ENCODE measurements around the gene DUSP8. TPM values are rescaled to one million over a fixed set of nuclear protein-coding genes. Genes with fewer than 3 reads are reported as not detected.

Gene DUSP8
- total RNA-seq, 1 experiment from 2014 or later = 7.7 TPM

DNA sequence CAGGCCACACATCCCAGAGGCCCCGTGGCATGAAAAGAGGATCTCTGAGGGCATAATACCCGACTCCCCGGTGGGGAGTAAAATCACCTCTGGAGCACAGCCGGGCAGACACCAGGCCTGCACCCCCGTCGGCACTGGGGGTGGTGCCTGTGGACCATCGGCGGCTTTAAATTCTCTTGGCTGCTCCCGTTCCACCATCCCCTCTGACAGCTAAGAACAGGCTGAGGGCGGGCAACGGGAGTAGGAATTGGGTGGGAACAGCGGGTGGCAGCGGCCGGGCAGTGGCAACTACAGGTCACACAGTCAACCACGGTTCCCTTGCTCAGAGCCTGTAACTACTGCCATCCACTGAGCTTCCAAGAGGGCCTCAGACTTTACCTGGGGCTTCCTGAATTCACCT, 45.3 kb downstream of the DUSP8 start:
- H3K36me3 Mint-ChIP-seq (ENCODE audit: insufficient read depth, unreplicated experiment) = no peaks in the 10 kb centered on the region
- no peak overlapping the region for H3K4me3 ChIP-seq (ENCODE audit: low read depth, low read length)
- H3K9me3 Mint-ChIP-seq (ENCODE audit: unreplicated experiment) = no peaks in the 10 kb centered on the region
- DNase-seq = no peak
- no peaks in the 10 kb centered on the region; the same call in 1 of the 2 replicates for H3K36me3 ChIP-seq (ENCODE audit: control insufficient read depth, insufficient read depth, low read length)
- intact Hi-C loops (cut with micrococcal nuclease; ENCODE audit: unreplicated experiment) = no loop called here
- peaks cover 9% of the 10 kb centered on the region for H3K4me1 ChIP-seq
- H3K27me3 ChIP-seq (replicated peaks; ENCODE audit: control insufficient read depth, insufficient read depth, low read length) = no peaks in the 10 kb centered on the region
- BruUV-seq (replicated peaks) = no TSS peak
- H3K4me1 Mint-ChIP-seq (ENCODE audit: low read depth, unreplicated experiment) = no peaks in the 10 kb centered on the region
- no peak overlapping the region for H3K27ac Mint-ChIP-seq (ENCODE audit: unreplicated experiment)
- ChIA-PET POLR2A (no interaction called here), CTCF (no interaction called here)
- no peaks in the 10 kb centered on the region for H3K27me3 Mint-ChIP-seq (ENCODE audit: insufficient read depth, unreplicated experiment)
- H3K9me3 ChIP-seq = no peaks in the 10 kb centered on the region
- TF ChIP-seq CTCF (IDR thresholded peaks at IDR 0.05; ENCODE audit: insufficient read depth in 1 of 2, low read depth in 1 of 2, low read length in 1 of 2, severe bottlenecking in 1 of 2, unreplicated experiment in 1 of 2) = no peak
- no peak overlapping the region for H3K4me3 Mint-ChIP-seq (ENCODE audit: unreplicated experiment)

GRCh38 chr11:1523779-1524178, 48.3 kb downstream of the DUSP8 start:
- Mint-ChIP-seq H3K27ac (ENCODE audit: unreplicated experiment) (no peak overlapping the region), H3K4me3 (ENCODE audit: unreplicated experiment) (no peak overlapping the region), H3K4me1 (ENCODE audit: low read depth, unreplicated experiment) (no peaks in the 10 kb centered on the region), H3K36me3 (ENCODE audit: insufficient read depth, unreplicated experiment) (peaks cover 5% of the 10 kb centered on the region), H3K27me3 (ENCODE audit: insufficient read depth, unreplicated experiment) (no peaks in the 10 kb centered on the region), H3K9me3 (ENCODE audit: unreplicated experiment) (no peaks in the 10 kb centered on the region)
- no peaks in the 10 kb centered on the region for H3K9me3 ChIP-seq
- no TSS peak for BruUV-seq (replicated peaks)
- intact Hi-C loops (cut with micrococcal nuclease; ENCODE audit: unreplicated experiment) = no loop called here
- POLR2A ChIA-PET = no interaction called here
- H3K27me3 ChIP-seq (replicated peaks; ENCODE audit: control insufficient read depth, insufficient read depth, low read length) = no peaks in the 10 kb centered on the region
- H3K4me3 ChIP-seq (ENCODE audit: low read depth, low read length) = no peak overlapping the region
- no peak for DNase-seq
- peaks cover 9% of the 10 kb centered on the region for H3K4me1 ChIP-seq
- no peaks in the 10 kb centered on the region for H3K36me3 ChIP-seq (ENCODE audit: control insufficient read depth, insufficient read depth, low read length)
- CTCF ChIA-PET = interaction anchor here (0.6 kb wide), 1 partner anchor 275 kb away, joined by 3 read pairs; no protein-coding TSS in a partner anchor
- no peak for TF ChIP-seq CTCF (IDR thresholded peaks at IDR 0.05; ENCODE audit: insufficient read depth in 1 of 2, low read depth in 1 of 2, low read length in 1 of 2, severe bottlenecking in 1 of 2, unreplicated experiment in 1 of 2)

DNA sequence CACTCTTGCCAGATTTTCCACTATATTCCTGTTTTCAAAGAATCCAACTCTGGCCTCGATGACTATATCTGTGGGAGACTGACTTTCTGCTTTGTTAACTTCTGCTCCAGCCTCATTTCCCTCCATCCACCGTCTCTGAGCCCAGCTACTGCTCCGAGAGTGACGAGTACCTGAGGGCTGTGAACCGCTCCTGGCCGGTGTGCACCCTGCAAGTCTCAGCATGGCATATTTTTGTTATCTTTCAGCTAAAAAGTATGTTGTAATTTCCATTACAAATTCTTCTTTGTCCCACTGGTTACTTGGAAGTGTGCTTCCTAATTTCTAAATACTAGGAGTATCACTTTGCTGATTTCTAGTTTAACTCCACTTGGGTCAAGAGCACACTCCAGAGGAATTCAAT, 49.0 kb downstream of the DUSP8 start:
- POLR2A ChIA-PET = no interaction called here
- peaks cover 5% of the 10 kb centered on the region for H3K36me3 Mint-ChIP-seq (ENCODE audit: insufficient read depth, unreplicated experiment)
- Histone ChIP-seq H3K4me3 (ENCODE audit: low read depth, low read length) (no peak overlapping the region), H3K9me3 (no peaks in the 10 kb centered on the region), H3K36me3 (ENCODE audit: control insufficient read depth, insufficient read depth, low read length) (no peaks in the 10 kb centered on the region), H3K4me1 (peaks cover 9% of the 10 kb centered on the region), H3K27me3 (replicated peaks; ENCODE audit: control insufficient read depth, insufficient read depth, low read length) (no peaks in the 10 kb centered on the region)
- H3K4me1 Mint-ChIP-seq (ENCODE audit: low read depth, unreplicated experiment) = no peaks in the 10 kb centered on the region
- CTCF ChIA-PET = no interaction called here
- H3K9me3 Mint-ChIP-seq (ENCODE audit: unreplicated experiment) = no peaks in the 10 kb centered on the region
- DNase-seq = no peak
- H3K27me3 Mint-ChIP-seq (ENCODE audit: insufficient read depth, unreplicated experiment) = no peaks in the 10 kb centered on the region
- BruUV-seq (replicated peaks) = no TSS peak
- H3K4me3 Mint-ChIP-seq (ENCODE audit: unreplicated experiment) = no peak overlapping the region
- intact Hi-C loops (cut with micrococcal nuclease; ENCODE audit: unreplicated experiment) = no loop called here
- TF ChIP-seq CTCF (IDR thresholded peaks at IDR 0.05; ENCODE audit: insufficient read depth in 1 of 2, low read depth in 1 of 2, low read length in 1 of 2, severe bottlenecking in 1 of 2, unreplicated experiment in 1 of 2) = no peak
- H3K27ac Mint-ChIP-seq (ENCODE audit: unreplicated experiment) = no peak overlapping the region

Measured in Caco-2 (cell line).